GM18505 (cell line): ENCODE data around the gene TARBP2.
A peak's percentile ranks its signal among the peaks of the same experiment; 100 is the strongest.

ENCODE experiments used
- ATAC-seq: cut with Tn5 transposase; IDR thresholded peaks from one replicate; pipeline ENCODE4 v1.9.1; 2021; ENCODE audit not compliant: unreplicated experiment
- POLR2A ChIP-seq: IDR thresholded peaks from 4 replicates; pipeline ENCODE4 v1.6.1; 2011; ENCODE audit warnings: borderline replicate concordance; ENCODE audit not compliant: insufficient read depth, insufficient read length; ENCODE audit errors: extremely low read depth

The TARBP2 gene

DNA sequence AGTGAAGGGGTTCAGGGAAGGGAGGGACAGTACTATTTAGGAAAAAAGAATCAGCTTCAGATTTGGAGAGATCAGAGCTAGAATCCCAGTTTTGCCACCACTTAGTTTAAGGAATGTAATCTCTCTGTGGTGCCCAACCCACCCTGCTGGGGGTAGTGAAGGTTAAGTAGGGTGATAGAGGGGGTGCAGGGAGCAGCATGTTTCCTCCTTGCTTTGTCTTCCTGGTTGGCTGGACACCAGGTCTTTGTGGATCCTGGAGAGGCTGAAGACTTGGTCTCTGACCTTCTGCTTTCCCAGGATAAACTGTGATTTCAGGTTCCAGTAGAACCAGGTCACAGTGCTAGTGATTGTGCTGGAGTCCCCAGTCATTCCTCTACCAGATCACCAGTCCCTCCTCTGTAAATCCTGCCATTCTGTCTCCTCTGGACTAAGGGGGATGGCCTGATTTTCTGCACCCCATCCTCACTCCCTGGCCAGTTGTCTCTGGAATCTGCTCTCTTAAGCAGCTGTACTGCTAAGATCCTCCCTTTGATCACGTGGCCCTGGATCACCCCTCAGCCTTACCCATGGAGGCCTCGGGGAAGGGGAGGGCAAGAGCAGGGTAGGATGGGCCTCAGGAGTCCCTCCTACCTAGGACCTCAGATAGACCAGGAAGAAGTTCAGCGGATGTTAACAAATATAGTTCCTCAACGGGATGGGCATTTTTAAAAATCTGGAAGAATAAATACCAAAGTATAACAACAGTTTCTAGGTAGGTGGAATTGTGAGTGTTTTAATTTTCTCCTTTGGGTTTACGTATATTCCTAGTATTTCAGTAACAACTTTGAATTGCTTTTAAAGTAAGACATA, 5.0 kb upstream of the TARBP2 start:
- no peak for TF ChIP-seq POLR2A
- no peak for ATAC-seq

DNA sequence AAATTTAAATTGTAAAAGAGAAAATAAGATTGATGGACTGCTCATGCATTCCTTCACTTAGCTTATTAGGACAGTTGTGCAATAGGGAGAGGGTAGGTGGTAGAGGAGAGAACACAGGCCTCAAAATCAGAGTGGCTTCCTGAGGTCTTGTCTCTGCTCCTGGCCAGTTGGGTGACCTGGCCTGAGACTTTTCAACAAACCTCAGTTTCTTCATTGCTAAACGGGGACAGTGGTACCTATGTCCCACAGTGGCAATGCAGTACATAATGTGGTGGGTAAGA, 4.4 kb upstream of the TARBP2 start:
- TF ChIP-seq POLR2A = no peak
- no peak for ATAC-seq

DNA sequence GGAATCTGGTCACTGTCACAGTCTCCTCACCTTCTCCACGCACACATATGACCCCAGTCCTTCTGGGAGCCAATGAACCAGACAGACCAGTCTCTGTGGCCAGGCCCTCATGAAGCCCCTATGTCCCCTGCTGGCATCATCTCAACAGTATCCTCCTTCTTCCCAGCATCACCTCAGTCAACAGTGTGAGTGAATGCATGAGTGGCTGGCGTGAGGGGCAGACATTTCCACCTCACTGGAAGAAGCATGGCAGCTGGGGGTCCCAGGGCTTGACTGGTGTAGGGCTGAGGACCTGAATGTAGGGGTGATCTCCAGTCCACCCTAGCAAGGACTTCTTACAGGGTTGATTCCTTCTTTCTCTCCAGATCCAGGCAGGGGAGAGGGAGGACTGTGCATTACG, 3.6 kb upstream of the TARBP2 start:
- no peak for TF ChIP-seq POLR2A

DNA sequence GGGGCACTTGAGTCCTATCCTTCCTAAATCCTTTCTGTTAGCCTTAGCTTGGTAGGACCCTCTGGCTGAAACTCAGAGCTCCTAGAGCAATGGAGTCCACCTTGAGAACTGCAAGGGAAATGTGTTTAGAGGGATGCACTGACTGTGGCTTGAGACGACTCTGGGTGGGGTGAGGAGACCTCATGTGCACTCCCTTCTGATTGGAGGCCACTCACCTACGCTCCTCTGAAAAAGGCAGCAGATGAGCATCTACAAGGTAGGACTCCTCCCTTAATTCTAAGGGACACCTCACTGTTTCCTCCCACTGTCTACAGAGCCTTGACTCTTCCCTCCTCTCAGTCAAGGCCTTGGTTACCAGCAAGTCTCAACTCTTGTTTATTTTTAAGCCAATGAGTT, 2.9 kb upstream of the TARBP2 start:
- ATAC-seq = no peak
- no peak for TF ChIP-seq POLR2A

More for the DNA sequence above, 3.6 kb upstream of the TARBP2 start:
- no peak for ATAC-seq

DNA sequence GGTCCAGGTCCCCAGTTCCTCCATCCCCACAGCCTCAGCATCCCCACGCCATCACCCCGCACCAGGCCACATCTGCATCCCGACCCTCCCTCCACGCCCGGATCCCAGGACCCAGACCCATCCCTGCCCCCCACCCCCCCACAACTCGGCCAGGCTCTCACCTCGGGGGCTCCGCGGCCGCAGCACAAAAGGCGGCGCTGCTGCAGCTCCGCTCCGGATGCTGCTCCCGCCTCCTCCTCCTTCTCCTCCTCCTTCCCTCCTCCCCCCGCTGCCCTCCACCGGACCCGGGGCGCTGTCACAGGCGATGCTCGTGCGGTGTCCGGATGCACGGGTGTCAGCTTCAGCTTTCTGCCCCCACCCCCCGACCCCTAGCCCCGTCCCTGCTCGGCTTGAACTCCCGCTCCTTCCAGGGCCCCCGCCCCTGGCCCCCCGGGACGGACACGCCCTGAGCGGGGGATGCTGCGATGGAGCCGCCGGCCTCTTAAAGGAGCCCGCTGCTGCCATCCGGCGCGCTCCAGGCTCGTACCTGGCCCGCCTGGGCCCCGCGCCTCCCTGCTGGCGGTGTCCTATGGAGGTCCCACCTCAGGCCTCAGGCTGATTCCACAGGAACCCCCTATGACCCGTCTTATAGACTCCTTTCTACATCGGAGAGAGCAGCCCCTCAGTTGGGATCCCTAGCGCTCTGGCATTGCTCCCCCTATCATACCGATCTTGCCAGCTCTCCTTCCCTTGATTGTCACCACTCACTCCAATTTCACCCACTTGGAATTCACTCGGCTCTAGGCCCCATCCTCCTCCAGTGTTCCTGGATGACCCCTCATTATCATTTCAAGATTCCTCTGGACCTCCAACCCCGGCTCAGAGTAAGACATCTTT, 1.6 kb upstream of the TARBP2 start, which contains the start of gene MAP3K12:
Gene MAP3K12 (minus strand): TSS at position 193 of the 876 bp plus-strand sequence. CDS start 12,067 bp downstream, outside the sequence.
- no peak for TF ChIP-seq POLR2A
- no peak for ATAC-seq

DNA sequence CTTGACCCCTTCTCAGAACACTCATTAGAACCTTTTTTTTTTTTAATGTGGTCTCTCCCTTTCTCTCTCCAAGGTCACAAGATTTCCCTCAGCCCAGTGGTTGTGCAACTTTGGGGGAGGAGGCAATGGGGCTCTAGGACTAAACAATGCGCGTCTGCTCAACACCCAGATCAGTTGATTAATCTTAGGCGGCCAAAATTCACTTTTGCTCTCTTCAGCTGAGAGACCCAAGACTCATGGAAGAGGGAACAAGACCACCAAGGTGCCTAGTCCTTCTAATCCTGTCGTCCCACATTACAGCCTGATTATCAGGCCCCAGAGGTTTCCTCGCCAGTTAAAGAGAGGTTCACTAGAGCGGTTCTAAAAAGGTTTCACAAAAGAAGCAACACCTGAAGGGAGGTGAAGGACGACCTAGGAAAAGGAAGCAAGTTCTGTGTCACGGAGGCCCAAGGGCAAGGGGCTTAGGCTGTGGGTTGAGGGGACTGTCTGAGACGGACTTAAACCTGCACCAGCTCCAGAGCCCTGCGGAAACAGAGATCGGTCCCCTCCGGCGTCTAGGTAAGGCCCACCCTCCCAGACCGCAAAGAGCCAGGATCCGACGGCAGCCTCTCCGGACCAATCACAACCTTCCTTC, 824 bp upstream of the TARBP2 start:
- TF ChIP-seq POLR2A = peak; percentile 81
- ATAC-seq = no peak

DNA sequence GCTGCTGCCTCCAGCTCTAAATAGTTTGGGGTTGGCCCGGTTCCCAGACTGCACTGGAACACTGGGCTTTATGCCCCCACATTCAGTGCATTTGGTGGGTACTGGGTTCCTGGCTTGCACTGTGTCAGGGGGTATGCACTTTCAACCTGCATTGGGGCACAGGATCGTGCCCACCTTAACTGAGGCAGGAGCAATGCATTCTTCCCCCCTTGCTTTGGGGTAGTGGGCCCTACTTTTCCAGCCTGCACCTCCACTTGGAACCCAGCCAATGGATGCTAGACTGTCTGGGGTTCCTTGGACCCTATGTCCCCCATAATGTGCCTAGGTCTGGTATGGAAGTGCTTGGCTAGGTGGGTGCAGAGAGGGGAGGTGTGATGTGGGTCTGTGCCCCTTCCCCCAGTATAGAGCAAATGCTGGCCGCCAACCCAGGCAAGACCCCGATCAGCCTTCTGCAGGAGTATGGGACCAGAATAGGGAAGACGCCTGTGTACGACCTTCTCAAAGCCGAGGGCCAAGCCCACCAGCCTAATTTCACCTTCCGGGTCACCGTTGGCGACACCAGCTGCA, 615 bp downstream of the TARBP2 start:
- no peak for ATAC-seq
- no peak for TF ChIP-seq POLR2A

DNA sequence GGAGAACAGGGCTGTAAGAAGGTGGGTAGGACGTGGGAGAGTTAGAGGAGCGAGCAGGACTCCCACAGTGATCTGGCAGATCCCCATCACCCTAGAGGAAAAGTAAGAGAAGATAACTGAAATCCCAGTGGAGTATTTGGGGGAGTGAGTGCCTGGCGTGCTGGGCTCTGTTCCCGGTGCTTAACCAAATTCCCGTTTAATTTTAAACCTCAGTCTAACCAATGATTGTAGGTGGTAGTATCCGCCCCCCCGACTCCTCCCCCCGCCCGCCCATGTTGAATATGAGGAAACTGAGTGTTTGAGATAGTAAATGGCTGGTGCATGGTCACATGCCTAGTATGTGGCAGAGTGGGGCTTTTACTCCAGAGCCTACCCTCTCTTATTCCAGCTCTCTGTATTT, 1.2 kb downstream of the TARBP2 start:
- no peak for ATAC-seq
- no peak for TF ChIP-seq POLR2A

DNA sequence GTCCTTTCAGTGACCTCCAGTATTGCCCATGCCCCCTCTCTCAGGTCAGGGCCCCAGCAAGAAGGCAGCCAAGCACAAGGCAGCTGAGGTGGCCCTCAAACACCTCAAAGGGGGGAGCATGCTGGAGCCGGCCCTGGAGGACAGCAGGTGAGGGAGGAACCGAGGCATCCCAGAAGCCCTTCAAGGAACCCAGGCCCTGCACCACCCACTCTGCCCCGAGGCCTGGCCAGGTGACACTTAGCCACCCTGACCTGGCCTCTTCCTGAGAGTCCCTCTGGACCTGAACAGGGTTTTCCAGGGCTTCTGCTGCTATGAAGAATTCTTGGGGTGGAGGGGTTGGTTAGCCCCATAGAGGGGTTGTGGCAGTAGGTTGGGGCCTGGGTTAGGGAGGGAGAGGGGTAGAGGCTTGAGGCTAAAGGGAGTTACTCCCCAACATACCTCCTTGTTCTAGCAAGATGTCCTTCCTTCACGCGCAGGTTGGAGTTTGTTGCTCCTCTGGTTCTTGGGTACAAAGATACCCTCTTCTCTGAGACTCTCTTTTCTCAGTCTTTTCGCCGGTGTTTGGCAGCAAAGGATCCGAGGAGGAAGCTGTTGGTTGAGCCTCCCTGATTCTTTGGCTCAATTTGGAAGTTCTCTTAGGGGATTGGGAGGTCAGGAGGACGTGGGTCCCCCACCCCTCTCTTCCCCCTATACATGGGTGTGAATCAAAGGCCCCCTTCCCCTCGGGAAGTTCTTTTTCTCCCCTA, 2.1 kb downstream of the TARBP2 start:
- no peak for TF ChIP-seq POLR2A
- ATAC-seq = no peak

DNA sequence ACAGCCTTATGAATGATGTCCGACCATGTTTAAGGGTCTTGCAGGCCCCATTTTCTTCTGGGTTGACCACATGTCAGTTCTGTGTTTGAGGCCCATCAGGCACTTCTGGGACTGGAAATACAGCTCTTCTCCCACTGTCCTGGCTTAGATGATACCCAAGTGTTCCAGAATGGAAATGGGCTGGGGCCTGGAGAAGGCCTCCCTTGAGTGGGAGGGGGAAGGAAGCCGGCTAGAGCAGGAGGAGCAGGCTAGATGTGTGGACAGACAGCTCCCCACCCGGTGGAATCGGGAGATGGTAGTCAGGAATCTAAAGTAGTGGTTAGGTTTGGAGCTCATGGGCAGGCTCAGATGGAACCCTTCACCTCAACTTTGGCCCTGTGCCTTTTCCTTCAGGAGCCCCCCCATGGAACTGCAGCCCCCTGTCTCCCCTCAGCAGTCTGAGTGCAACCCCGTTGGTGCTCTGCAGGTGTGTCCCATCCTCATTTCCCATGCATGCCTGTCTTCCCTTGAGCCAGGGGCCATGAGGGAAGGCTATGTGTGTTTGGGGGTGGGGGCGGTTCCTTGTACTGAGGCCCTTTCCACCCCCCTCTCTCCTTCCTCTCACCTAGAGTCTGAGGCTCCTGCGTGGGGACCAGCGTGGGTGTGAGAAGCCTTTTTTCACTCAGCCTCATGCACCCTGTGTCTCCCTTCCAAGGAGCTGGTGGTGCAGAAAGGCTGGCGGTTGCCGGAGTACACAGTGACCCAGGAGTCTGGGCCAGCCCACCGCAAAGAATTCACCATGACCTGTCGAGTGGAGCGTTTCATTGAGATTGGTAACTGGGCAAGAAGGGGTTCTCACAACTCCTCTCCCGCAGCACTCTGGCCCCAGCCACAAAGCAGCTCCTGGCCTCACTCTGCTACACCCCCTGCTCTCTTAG, 3.2 kb downstream of the TARBP2 start:
- TF ChIP-seq POLR2A = no peak
- ATAC-seq = no peak

DNA sequence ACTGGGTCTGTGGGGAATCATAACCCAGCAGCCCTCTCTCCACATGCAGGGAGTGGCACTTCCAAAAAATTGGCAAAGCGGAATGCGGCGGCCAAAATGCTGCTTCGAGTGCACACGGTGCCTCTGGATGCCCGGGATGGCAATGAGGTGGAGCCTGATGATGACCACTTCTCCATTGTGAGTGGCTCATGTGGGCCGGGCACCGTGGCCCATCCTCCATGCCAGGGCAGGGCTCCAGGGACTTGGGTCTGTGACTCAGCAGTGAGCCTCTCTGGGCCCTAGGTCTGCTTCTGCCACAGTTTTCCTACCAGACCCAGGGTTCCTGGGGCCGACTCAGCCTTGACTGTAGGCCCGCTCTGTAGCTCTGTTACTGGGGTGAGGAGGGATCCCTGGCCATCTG, 4.0 kb downstream of the TARBP2 start:
- no peak for TF ChIP-seq POLR2A
- no peak for ATAC-seq
